Measurements from ENCODE around the gene RAB27A.

The RAB27A gene

DNA sequence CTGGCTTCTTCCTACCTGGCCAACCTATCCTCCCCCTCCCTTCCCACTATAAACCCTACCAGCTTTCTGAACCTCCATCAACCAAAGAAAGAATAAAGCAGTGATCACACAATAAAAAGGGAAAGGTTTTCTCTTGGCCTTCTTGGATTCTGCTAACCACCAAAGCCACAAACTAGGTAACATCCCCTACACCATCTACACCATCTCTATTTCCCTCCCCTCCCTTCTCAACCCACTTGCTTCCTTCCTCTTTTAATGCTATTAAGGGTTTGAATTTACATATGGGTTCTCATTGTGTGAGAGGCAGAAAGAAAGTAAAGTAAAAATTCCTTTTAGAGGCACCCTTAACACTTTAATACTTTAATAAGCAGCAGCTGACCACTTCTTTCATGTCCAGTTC, 67.0 kb downstream of the RAB27A start:
- DNase-seq (ENCODE audit: low read depth), result no peak

DNA sequence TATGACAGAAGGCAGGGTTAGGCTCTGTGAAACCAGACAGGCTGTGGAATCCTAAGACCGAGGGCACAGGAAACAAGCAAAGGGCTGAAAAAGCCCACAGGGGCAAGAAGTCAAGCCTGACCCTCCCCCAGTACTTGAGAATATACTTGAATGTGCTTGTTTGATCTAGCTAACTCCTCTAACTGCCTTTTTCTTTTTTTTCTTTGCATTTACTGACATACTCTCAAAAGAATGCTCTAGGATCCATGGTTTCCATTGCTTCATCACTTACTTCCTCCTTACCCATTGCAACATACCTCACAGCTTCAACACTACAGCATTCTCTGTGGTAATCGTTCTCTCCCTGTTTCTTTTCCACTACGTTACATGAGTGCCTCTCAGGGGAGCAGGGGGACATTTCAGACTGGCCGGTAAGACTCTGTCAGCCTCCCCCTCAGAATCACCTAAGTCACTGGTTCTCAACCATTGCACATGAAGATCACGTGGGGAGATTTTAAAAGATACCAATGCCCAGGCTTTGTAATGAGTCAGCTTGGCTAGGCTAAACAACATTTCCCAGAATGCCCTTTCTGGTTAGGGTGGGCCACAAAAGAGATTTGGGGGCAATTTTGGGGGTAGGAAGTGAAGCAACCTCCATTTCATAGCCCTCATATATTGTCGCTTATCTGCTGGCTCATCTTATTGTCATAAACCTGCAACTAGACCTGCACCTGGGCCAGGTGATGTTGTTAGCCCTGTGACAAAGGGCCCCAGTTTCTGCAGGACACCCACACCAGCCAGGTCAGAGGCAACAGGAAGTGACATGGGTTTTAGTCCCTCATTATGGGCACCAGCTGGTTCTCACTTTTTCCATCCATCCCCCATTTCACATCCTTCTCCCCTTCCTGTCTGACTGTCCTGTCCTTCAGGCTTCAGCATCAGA, 68.3 kb downstream of the RAB27A start:
- DNase-seq (ENCODE audit: low read depth), result no peak

DNA sequence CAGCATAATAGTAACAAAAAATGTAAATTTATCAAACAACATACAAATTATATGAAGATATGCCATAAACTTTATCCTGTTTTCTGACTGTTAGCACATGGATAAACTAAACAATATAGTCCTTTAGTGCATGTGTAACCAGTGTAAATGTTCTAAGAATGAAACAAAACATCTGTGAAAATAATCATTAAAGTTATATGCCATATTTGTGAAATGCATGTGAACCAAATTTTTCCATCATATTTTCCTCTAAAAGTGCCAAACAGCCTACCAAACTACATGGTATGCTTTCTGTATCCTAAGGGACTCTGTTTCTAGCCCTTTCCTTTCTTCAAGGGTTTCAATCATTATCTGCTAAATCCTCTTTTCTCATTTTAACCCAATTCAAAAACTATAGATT, 69.0 kb downstream of the RAB27A start:
- no peak for DNase-seq (ENCODE audit: low read depth)

DNA sequence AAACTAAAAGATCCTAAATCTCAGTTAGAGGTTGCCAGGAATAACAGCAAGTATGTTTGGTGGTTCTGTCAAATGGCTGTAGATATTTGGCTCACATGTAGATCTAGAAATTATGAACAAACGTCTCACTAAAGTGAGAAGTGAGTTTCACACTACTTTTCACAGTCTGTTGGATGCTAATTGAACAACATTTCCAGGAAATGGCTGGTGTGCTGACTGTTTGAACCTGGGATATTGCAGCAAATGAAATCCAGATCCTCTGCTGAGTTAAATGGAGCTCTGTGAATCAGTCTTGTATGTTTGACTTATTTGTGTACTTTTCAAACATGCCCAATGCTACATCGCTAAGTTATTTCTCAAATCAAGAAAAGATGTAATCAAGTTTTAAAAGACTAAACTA, 71.6 kb downstream of the RAB27A start:
- DNase-seq (ENCODE audit: low read depth), result no peak

DNA sequence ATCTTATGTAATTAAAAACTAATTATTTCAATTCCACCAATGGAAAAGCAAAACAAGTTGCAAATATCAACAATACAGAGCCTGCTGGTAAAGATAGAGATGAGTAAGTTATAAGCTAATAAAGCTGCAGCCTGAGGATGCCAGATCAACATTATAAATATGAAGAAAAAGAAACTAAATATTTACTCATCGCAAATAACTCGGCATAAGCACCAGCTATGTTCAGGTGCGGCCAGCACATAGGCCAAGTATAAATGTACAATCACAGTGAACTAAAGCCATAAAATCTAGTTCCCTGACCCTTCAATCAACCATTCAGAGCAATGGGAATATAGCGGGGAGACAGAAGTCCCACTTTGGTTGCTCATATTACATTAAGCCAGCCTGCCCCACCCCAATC, 85.1 kb downstream of the RAB27A start:
- DNase-seq (ENCODE audit: low read depth), result no peak

DNA sequence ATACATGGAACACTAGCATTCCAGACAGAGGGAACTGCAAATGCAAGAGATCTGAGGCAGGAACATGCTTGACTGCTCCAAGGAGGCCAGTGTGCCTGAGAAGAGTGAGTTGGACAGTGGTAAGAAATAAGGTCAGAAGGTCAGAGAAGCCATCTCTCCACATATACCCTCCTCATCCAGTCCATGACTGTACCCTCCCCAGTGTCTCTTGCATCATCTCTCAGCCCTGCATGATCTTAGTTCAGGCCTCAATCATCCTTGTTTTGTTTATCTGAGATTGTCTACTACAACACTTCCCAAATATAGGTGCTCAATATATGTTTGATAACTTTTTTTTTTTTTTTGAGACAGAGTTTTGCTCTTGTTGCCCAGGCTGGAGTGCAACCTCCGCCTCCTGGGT, 87.4 kb downstream of the RAB27A start:
- no peak for DNase-seq (ENCODE audit: low read depth)

DNA sequence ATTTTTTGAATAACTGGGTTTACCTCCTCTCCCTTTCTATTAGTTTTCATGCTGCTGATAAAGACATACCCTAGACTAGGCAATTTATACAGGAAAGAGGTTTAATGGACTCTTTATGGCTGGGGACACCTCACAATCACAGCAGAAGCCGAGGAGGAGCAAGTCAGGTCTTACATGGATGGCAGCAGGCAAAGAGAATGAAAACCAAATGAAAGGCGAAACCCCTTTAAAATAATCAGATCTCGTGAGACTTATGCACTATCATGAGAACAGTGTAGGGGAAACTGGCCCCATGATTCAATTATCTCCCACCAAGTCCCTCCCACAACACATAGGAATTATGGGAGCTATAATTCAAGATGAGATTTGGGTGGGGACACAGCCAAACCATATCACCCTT, 90.9 kb downstream of the RAB27A start:
- no peak for DNase-seq (ENCODE audit: low read depth)

DNA sequence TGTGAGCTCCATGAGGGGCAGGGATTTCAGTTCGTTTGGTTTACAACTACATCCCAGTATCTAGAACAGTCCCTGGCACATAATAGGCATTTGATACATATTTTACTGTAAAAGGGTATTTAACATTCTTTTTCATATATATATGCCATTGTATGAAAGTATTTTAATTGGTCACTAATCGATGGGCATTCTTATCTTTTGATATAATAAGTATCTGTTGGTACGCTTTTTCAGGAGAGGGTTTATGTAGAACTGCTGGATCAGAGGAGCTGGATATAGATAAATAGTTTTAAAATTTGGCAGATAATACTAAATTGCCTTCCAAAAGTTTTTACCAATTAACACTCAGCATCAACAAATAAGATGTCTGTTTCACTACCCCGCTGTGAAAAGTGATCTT, 91.9 kb downstream of the RAB27A start:
- no peak for DNase-seq (ENCODE audit: low read depth)

DNA sequence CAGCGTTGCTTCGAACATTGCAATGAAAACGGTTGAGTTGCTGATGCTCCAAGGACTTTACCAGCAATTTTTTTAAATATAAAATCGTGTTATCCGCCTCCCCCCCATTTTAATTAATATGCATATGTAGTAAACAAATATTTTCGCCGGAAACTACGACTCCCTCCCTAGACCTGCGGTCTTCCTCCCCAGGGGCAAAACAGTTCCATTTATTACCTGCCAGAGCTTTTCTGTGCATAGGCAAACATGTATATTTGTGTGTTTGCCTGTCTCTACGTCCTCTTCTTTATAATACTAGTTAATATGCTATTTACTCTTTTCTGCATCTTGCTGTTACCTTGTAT, 92.3 kb downstream of the RAB27A start:
- no peak for DNase-seq (ENCODE audit: low read depth)

DNA sequence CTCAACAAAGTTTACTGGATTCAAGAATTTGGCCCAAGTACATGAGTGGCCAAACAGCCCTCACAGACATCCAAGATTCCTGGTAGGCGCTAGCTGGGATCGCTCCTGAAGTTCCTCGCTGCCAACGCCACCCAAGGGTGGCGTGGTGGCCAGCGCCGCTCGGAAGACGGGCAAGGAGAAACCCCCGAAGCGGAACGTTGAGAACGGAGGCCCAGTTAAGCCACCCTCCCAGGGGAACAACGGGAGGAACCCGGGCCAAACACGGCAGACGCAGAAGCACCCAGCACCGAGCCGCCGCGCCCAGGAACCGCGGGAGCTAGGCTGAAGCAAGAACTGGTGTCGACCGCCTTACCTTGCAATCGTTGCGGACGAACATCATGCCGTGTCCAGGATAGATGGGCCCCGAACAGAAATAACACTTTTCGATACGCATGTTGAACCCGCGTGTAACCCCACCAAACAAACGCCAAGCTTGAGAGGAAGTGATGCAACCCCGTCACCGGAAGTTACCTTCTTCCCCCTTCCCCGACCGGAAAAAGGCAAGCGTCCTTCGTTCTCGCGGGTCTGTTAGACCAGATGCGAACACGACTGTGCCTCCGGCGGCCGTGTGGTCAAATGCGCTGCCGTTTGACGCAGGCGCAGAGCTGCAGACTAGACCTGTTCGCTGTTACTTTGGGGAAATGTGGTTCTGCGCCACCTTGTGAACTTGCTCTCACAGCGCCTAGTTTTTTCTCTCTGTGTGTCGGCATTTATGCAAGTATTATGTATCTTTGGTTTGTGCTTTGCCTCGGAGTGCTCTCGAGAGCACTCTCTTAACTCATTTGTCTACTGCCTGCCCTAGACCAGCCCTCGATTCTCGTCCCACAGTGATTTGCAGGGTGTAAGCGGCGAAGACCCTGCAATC, 92.9 kb downstream of the RAB27A start, which contains the start of gene RSL24D1:
TSS of gene RSL24D1 (minus strand) at position 484 of the 904 bp plus-strand sequence. CDS start at position 433, 51 bp downstream.
- DNase-seq (ENCODE audit: low read depth), result peak; percentile 92

DNA sequence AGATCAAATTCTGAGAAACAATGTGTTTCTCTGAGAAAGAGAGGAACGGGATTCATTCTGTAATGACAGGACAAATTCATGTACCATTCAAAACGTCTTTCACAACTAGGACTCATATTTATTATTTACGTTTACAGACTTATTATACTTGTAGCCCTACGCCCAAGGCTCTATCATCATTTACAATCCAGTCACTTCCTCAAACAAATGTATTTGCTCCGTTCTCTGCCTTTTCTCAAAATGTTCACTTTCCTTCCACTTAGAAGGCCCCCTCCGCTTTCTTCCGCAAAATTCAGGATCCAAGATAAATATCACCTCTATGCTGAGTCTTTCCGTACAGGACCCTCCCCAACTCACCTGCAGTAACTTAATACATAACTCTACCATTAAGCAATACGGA, 93.6 kb downstream of the RAB27A start:
- DNase-seq (ENCODE audit: low read depth), result no peak

DNA sequence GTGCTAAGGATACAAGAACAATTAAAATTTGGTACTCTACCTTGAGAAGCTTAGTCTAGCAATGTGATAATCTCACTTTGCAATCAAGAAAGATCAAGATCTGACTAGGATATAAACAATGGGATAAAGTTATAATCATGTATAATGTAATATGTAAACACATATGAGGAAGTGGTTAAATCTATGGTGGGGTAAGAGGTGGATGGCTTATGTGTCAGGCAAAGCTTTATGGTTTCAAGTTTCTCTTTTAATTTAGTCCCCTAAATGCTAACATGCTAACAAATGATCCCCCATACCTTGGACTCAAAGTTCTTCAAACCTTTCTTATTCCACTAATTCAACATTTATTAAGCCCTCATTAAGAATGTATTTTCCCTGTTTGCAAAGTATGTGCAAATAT, 95.4 kb downstream of the RAB27A start:
- no peak for DNase-seq (ENCODE audit: low read depth)

DNA sequence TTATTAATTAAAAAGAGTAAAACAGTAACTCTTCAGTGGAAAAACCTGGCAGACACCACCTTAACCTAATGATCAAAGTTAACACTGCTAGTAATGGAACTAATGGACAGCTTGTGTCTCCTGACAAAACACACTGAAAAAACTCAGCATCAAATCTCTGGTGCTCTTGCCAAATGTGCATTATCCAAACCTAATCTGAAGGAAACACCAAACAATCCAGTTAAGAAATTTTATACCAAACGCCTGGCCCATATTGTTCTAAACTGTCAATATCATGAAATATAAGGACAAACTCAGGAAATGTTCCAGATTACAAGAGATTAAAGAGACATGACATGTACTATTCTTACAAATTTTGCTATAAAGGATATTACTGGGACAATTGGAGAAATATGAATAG, 103.3 kb downstream of the RAB27A start:
- DNase-seq (ENCODE audit: low read depth), result no peak

DNA sequence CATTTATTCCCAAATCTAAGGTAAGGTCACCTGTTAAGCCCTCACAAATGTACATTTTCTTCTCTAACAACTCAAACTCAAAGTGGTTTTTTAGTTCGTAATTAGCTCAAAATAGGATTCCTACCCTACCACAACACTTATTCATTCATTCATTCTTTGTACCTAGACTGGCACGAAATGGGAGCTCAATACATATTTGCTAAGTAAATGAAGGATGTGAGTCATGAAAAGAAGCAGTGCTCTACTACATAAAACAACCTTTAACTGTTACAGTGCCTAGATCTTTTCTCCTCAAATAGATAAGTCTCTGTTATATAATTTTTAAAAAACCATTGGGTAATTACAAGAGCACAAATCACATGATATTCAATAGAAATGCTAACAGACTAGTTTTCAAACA, 105.9 kb downstream of the RAB27A start:
- DNase-seq (ENCODE audit: low read depth), result no peak

DNA sequence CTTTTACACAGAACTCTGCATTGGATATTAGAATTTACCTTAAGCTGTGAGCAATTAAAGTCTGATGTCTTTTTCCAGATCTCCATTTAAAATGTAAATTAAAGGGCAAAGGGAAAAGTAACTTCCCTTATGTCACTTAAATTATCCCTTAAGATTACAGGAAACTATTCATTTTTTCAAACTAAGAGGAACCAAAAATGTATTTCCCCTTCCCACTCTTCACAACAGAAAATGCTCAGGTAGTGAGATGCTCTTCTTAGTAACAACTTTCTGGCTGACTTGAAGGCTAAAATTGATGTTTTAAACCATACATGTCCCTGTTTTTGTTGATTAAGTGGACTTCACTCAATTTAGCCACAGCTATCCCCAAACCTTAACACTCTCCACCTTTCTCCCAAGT, 110.5 kb downstream of the RAB27A start:
- no peak for DNase-seq (ENCODE audit: low read depth)

DNA sequence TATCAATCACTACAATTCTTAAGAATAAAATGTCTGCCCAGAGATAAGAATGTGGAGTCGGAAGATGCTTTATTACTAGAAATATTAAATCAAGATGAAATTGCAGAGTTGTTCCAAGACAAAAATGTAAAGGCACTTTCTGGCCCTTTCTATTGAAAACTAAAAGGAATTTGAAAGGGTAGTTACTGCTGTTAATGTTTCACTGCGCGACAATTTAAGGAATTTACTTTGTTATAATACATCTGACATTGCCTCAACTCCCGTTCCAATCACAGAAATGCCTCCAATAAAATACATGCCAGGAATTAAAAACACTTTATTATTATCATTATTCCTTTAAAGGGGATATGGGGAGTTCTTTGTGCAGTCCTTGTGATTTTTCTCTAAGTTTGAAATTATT, 119.3 kb downstream of the RAB27A start:
- DNase-seq (ENCODE audit: low read depth), result no peak

DNA sequence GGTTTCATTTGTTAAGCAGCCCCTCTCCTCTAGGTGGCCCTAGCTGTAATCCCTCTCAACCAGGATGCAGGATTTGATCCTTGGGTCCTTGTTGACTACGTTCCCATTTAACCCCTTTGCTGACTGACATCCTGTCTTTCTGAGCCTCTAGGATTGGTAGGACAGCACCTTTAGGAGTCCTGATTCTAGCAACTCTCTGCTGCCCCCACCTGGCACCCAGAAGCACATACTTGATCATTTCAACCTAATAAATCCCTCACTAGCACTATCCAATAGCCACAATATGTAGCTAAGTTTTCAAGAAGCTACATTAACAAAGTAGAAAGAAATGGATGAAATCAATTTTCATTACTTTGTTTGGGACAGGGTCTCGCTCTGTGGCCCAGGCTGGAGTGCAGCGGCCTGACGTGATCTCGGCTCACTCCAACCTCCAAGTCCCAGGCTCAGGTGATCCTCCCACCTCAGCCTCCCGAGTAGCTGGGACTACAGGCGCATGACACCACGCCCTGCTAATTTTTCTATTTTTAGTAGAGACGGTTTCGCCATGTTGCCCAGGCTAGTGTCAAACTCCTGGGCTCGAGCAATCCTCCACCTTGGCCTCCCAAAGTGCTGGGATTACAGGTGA, 121.2 kb downstream of the RAB27A start:
- DNase-seq (ENCODE audit: low read depth), result peak; percentile 41

DNA sequence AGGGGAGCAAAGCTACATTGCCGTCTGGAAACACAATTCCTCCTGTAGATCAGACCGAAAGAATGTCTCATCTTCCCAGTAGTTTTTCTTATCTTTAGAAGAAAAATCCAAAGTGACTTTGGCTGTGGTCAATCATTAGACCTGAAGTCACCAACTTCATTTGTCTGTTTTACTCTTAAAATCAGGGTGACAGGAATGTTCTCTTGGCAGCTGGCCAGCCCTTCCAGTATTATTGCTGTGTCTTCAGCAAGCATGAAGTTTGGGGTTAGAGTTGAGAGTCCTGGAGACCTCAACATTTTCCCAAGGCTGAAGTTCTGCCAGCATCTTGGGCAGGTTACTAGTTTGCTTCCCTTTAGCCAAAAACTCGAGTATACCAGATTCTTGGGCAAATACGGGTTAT, 125.3 kb downstream of the RAB27A start:
- no peak for DNase-seq (ENCODE audit: low read depth)
